WTC11 (cell line): ENCODE data around the gene CLTCL1. TPM values are rescaled to one million over a fixed set of nuclear protein-coding genes. Genes with fewer than 3 reads are reported as not detected.

ENCODE experiments used
- ATAC-seq: fragments of 200-7000 bp; cut with Tn5 transposase; 2 replicates; pipeline ENCODE4 v1.10.0; 2021; ENCODE audit warnings: mild to moderate bottlenecking, moderate library complexity
- CTCF ChIA-PET: fragments of 300-600 bp; sonication (Branson Sonifier 250); formaldehyde crosslinking; loops from one replicate; lab custom pipeline; 2021; ENCODE audit warnings: antibody characterized with exemption; lab: Charles Lee
- POLR2A ChIA-PET: fragments of 350-600 bp; sonication (Branson Sonifier 250); formaldehyde crosslinking; loops from one replicate; lab custom pipeline; 2021; ENCODE audit warnings: antibody characterized with exemption; lab: Charles Lee
- DNase-seq: peaks from one replicate; pipeline ENCODE4 v3.0.0; 2021; ENCODE audit warnings: low spot score
- H3K27ac Mint-ChIP-seq: 2 replicates; pipeline ENCODE4 v1.8.0; 2021; ENCODE audit warnings: mixed read lengths
- H3K27me3 Mint-ChIP-seq: 2 replicates; pipeline ENCODE4 v1.8.0; 2021; ENCODE audit warnings: low read depth, mild to moderate bottlenecking, moderate library complexity, mixed read lengths
- H3K36me3 Mint-ChIP-seq: 2 replicates; pipeline ENCODE4 v1.8.0; 2021; ENCODE audit warnings: mixed read lengths
- H3K4me1 Mint-ChIP-seq: 2 replicates; pipeline ENCODE4 v1.8.0; 2022; ENCODE audit warnings: mixed read lengths
- H3K4me3 Mint-ChIP-seq: 2 replicates; pipeline ENCODE4 v1.8.0; 2021; ENCODE audit warnings: mild to moderate bottlenecking, moderate library complexity, mixed read lengths
- H3K9me3 Mint-ChIP-seq: 2 replicates; pipeline ENCODE4 v1.8.0; 2021; ENCODE audit warnings: mixed read lengths
- ARID4B ChIP-seq: sonication (generic); formaldehyde crosslinking; IDR thresholded peaks from 2 replicates; pipeline ENCODE4 v1.8.0; 2023; ENCODE audit warnings: missing genetic modification reagents, mild to moderate bottlenecking, borderline replicate concordance
- ATF2 ChIP-seq: sonication (generic); formaldehyde crosslinking; IDR thresholded peaks from 2 replicates; pipeline ENCODE4 v1.8.1; 2022; ENCODE audit warnings: low read depth, missing genetic modification reagents, borderline replicate concordance
- FOXP1 ChIP-seq: sonication (generic); formaldehyde crosslinking; IDR thresholded peaks from 2 replicates; pipeline ENCODE4 v1.8.0; 2022; ENCODE audit warnings: missing genetic modification reagents, mild to moderate bottlenecking, moderate library complexity, borderline replicate concordance
- FOXP4 ChIP-seq: sonication (generic); formaldehyde crosslinking; IDR thresholded peaks from 2 replicates; pipeline ENCODE4 v1.8.0; 2022; ENCODE audit warnings: mild to moderate bottlenecking, missing genetic modification reagents
- GRHL2 ChIP-seq: fragments of 250-450 bp; sonication (Bioruptor Pico); IDR thresholded peaks from 2 replicates; pipeline ENCODE4 v1.8.0; 2022; ENCODE audit warnings: mild to moderate bottlenecking, moderate library complexity; ENCODE audit not compliant: insufficient replicate concordance, severe bottlenecking
- GTF2I ChIP-seq: fragments of 250-450 bp; sonication (Bioruptor Pico); conservative IDR thresholded peaks from 2 replicates; pipeline ENCODE4 v1.4.0; 2021; ENCODE audit warnings: mild to moderate bottlenecking
- MXD4 ChIP-seq: fragments of 250-450 bp; sonication (Bioruptor Pico); IDR thresholded peaks from 2 replicates; pipeline ENCODE4 v1.8.0; 2021; ENCODE audit warnings: mild to moderate bottlenecking, moderate library complexity, borderline replicate concordance
- MYBL2 ChIP-seq: sonication (generic); formaldehyde crosslinking; IDR thresholded peaks from 2 replicates; pipeline ENCODE4 v1.8.1; 2023; ENCODE audit warnings: mild to moderate bottlenecking, moderate library complexity, missing genetic modification reagents
- NFE2L1 ChIP-seq: sonication (generic); formaldehyde crosslinking; IDR thresholded peaks from 2 replicates; pipeline ENCODE4 v1.8.1; 2023; ENCODE audit warnings: missing genetic modification reagents
- NR1H2 ChIP-seq: sonication (generic); formaldehyde crosslinking; IDR thresholded peaks from 2 replicates; pipeline ENCODE4 v1.9.0; 2021; ENCODE audit warnings: mild to moderate bottlenecking, moderate library complexity, missing genetic modification reagents
- NR3C1 ChIP-seq: sonication (generic); formaldehyde crosslinking; conservative IDR thresholded peaks from 2 replicates; pipeline ENCODE4 v1.8.1; 2023; ENCODE audit warnings: low read depth, mild to moderate bottlenecking, missing genetic modification reagents
- OVOL2 ChIP-seq: fragments of 250-450 bp; sonication (Bioruptor Pico); IDR thresholded peaks from 2 replicates; pipeline ENCODE4 v1.9.0; 2021; ENCODE audit warnings: mild to moderate bottlenecking, borderline replicate concordance
- SMAD3 ChIP-seq: sonication (generic); formaldehyde crosslinking; IDR thresholded peaks from 2 replicates; pipeline ENCODE4 v1.8.0; 2022; ENCODE audit warnings: missing genetic modification reagents, mild to moderate bottlenecking, borderline replicate concordance
- TEAD1 ChIP-seq: sonication (generic); formaldehyde crosslinking; IDR thresholded peaks from 2 replicates; pipeline ENCODE4 v1.8.0; 2022; ENCODE audit warnings: mild to moderate bottlenecking, missing genetic modification reagents
- TEAD4 ChIP-seq: sonication (generic); formaldehyde crosslinking; IDR thresholded peaks from 2 replicates; pipeline ENCODE4 v1.8.0; 2022; ENCODE audit warnings: mild to moderate bottlenecking, missing genetic modification reagents
- USF1 ChIP-seq: sonication (generic); formaldehyde crosslinking; IDR thresholded peaks from 2 replicates; pipeline ENCODE4 v1.8.0; 2022; ENCODE audit warnings: mild to moderate bottlenecking, missing genetic modification reagents
- USF2 ChIP-seq: sonication (generic); formaldehyde crosslinking; IDR thresholded peaks from 2 replicates; pipeline ENCODE4 v1.8.1; 2023; ENCODE audit warnings: mild to moderate bottlenecking, missing genetic modification reagents, moderate library complexity
- ZNF281 ChIP-seq: sonication (generic); formaldehyde crosslinking; IDR thresholded peaks from 2 replicates; pipeline ENCODE4 v1.8.0; 2023; ENCODE audit warnings: mild to moderate bottlenecking, missing genetic modification reagents
- ZNF396 ChIP-seq: fragments of 250-450 bp; sonication (Bioruptor Pico); IDR thresholded peaks from 2 replicates; pipeline ENCODE4 v1.8.0; 2021; ENCODE audit warnings: mild to moderate bottlenecking, moderate library complexity, borderline replicate concordance
- total RNA-seq: library from RNA; stranded (reverse); gene quantifications from 3 replicates; pipeline ENCODE4 v1.2.3, GENCODE V29; 2021

CLTCL1 gene
- total RNA-seq, 1 experiment from 2014 or later: 15.5 TPM

- no peak for TF ChIP-seq ATF2 (CRISPR knock-in tag)
- TF ChIP-seq MYBL2 (CRISPR knock-in tag): no peak
- TF ChIP-seq NR1H2 (CRISPR knock-in tag): no peak
- no peak for TF ChIP-seq FOXP4
Measured at GRCh38 chr22:19179497-19180048, 111.9 kb downstream of the CLTCL1 start (continued).

GRCh38 chr22:19178657-19179496 is 112.6 kb downstream of the CLTCL1 start, which contains the start of gene SLC25A1:
TSS of gene SLC25A1 (minus strand) at chr22:19178736. CDS start at chr22:19178673, 63 bp downstream.
- CTCF ChIA-PET: interaction anchor here (0.7 to 2.9 kb wide), 47 partner anchors 11 to 453 kb away, joined by 3 to 26 read pairs (median 4); partner anchors contain the start of genes C22orf39, CDC45, CLTCL1 and DGCR2
- ATAC-seq (peak; percentile 66), DNase-seq (peak; percentile 89)
- no peaks in the 10 kb centered on the region; the same call in 1 of the 2 replicates for H3K36me3 Mint-ChIP-seq
- H3K27me3 Mint-ChIP-seq: no peaks in the 10 kb centered on the region; the same call in 1 of the 2 replicates
- peak within 1 kb of the TSS; percentile 91 for H3K27ac Mint-ChIP-seq
- H3K4me1 Mint-ChIP-seq: peaks cover 26% of the 10 kb centered on the region
- no peaks in the 10 kb centered on the region for H3K9me3 Mint-ChIP-seq
- peak within 1 kb of the TSS; percentile 81 for H3K4me3 Mint-ChIP-seq
- POLR2A ChIA-PET: interaction anchor here (0.7 to 1.4 kb wide), 8 partner anchors 28 to 299 kb away, joined by 3 to 6 read pairs (median 4); partner anchors contain the start of genes C22orf39, CLTCL1, DGCR2 and ESS2
- TF ChIP-seq OVOL2 (CRISPR knock-in tag): no peak
- peak; percentile 53; the same call in 1 of the 2 replicates for TF ChIP-seq ARID4B (CRISPR knock-in tag)
- TF ChIP-seq ZNF281 (CRISPR knock-in tag): no peak
- no peak for TF ChIP-seq TEAD4 (CRISPR knock-in tag)
- TF ChIP-seq MXD4 (CRISPR knock-in tag): no peak
- no peak for TF ChIP-seq SMAD3 (CRISPR knock-in tag)
- no peak for TF ChIP-seq FOXP1 (CRISPR knock-in tag)
- peak; percentile 70 for TF ChIP-seq TEAD1 (CRISPR knock-in tag)
- no peak for TF ChIP-seq NR3C1 (CRISPR knock-in tag)
- TF ChIP-seq USF1 (CRISPR knock-in tag): peak; percentile 47; the same call in 1 of the 2 replicates
- no peak for TF ChIP-seq GTF2I (CRISPR knock-in tag)
- TF ChIP-seq ZNF396: no peak
- TF ChIP-seq NFE2L1 (CRISPR knock-in tag): no peak
- TF ChIP-seq ATF2 (CRISPR knock-in tag): no peak
- no peak for TF ChIP-seq USF2 (CRISPR knock-in tag)
- TF ChIP-seq GRHL2 (CRISPR knock-in tag): no peak
